HG02852 (cell line): Measurements from ENCODE around the gene TMEM218.
"Not testable (repeated sequence)": the region's sequence is repeated elsewhere in the genome, so short reads cannot be mapped to it uniquely, and the experiment has no call there.

Experiments used
- ATAC-seq: cut with Tn5 transposase; IDR thresholded peaks from one replicate; pipeline ENCODE4 v1.9.1; 2021; ENCODE audit warnings: mild to moderate bottlenecking, moderate library complexity; ENCODE audit not compliant: unreplicated experiment

The TMEM218 gene

GRCh38 chr11:125061281-125061680, 50.1 kb downstream of the TMEM218 start:
- no peak for ATAC-seq

GRCh38 chr11:125057693-125058016, 53.8 kb downstream of the TMEM218 start:
- no peak for ATAC-seq

GRCh38 chr11:125056931-125057692, 54.3 kb downstream of the TMEM218 start:
- no peak for ATAC-seq

- not testable (repeated sequence) for ATAC-seq
Observed at GRCh38 chr11:125056111-125056510, 55.3 kb downstream of the TMEM218 start.

GRCh38 chr11:125055107-125055715, 56.2 kb downstream of the TMEM218 start:
- ATAC-seq = no peak

GRCh38 chr11:125053167-125053566, 58.3 kb downstream of the TMEM218 start:
- ATAC-seq = no peak

- ATAC-seq = no peak
Observed at GRCh38 chr11:125052047-125052446, 59.4 kb downstream of the TMEM218 start.

- no peak for ATAC-seq
Observed at GRCh38 chr11:125049164-125049792, 62.1 kb downstream of the TMEM218 start.
